Measurements from ENCODE around the gene DNAH9. TPM values are rescaled to one million over a fixed set of nuclear protein-coding genes. Genes with fewer than 3 reads are reported as not detected.

Gene DNAH9
- total RNA-seq, 6 experiments from 2014 or later, result not detected

GRCh38 chr17:11990363-11990983, 392.2 kb downstream of the DNAH9 start:
- no peak overlapping the region for H3K27ac ChIP-seq
- WGBS (ENCODE audit: insufficient coverage, low coverage, low lambda C conversion rate, missing lambda C conversion rate), result 68% methylated on average over 5 of the region's 7 CpGs
- H3K4me1 ChIP-seq, result peaks cover 0 to 21% (median 5%) of the 10 kb centered on the region in 4 donors
- no peaks in the 10 kb centered on the region for H3K27me3 ChIP-seq
- TF ChIP-seq CTCF (IDR thresholded peaks at IDR 0.05), result no peak
- TF ChIP-seq POLR2A (IDR thresholded peaks at IDR 0.05), result no peak
- intact Hi-C loops (cut with DNase I), result no loop called here
- no peak for DNase-seq
- H3K4me3 ChIP-seq, result no peak overlapping the region
- H3K36me3 ChIP-seq, result peaks cover 0 to 15% (median 0%) of the 10 kb centered on the region in 4 donors
- ATAC-seq, result peak in 2 of 4 donors; percentile 30 to 49
- H3K9me3 ChIP-seq, result no peaks in the 10 kb centered on the region

- intact Hi-C loops (cut with DNase I), result no loop called here
- Histone ChIP-seq H3K36me3 (peaks cover 0 to 15% (median 0%) of the 10 kb centered on the region in 4 donors), H3K9me3 (no peaks in the 10 kb centered on the region), H3K27me3 (no peaks in the 10 kb centered on the region), H3K4me3 (no peak overlapping the region), H3K4me1 (peaks cover 0 to 21% (median 3%) of the 10 kb centered on the region in 4 donors), H3K27ac (no peak overlapping the region)
- no peak for TF ChIP-seq CTCF (IDR thresholded peaks at IDR 0.05)
- no peak for TF ChIP-seq POLR2A (IDR thresholded peaks at IDR 0.05)
- DNase-seq (no peak), ATAC-seq (no peak)
- WGBS (ENCODE audit: insufficient coverage, low coverage, low lambda C conversion rate, missing lambda C conversion rate), result 75% methylated on average over 4 of the region's 4 CpGs
These were observed 393.2 kb downstream of the DNAH9 start for GRCh38 chr17:11991461-11991860.

GRCh38 chr17:11996722-11997146, 398.5 kb downstream of the DNAH9 start:
- Histone ChIP-seq H3K36me3 (peaks cover 0 to 3% (median 0%) of the 10 kb centered on the region in 4 donors), H3K4me1 (peaks cover 0 to 5% (median 0%) of the 10 kb centered on the region in 4 donors), H3K4me3 (peak overlapping the region; percentile 84 to 86 (median 85)), H3K9me3 (no peaks in the 10 kb centered on the region), H3K27me3 (no peaks in the 10 kb centered on the region), H3K27ac (peak overlapping the region; percentile 83 to 94 (median 90))
- peak in 1 of 3 donors; percentile 69 for DNase-seq
- peak; percentile 40 to 51 (median 48) for ATAC-seq
- intact Hi-C loops (cut with DNase I), result no loop called here
- WGBS (ENCODE audit: insufficient coverage, low coverage, low lambda C conversion rate, missing lambda C conversion rate), result 0% methylated on average over 8 of the region's 14 CpGs
- TF ChIP-seq CTCF (IDR thresholded peaks at IDR 0.05) (peak in 1 of 4 donors; percentile 34), POLR2A (IDR thresholded peaks at IDR 0.05) (no peak)

- peak; percentile 98 for TF ChIP-seq POLR2A (IDR thresholded peaks at IDR 0.05)
- peak in 3 of 4 donors; percentile 8 to 32 (median 15) for TF ChIP-seq CTCF (IDR thresholded peaks at IDR 0.05)
- H3K27me3 ChIP-seq, result no peaks in the 10 kb centered on the region
- H3K9me3 ChIP-seq, result no peaks in the 10 kb centered on the region
- ATAC-seq, result peak; percentile 97 to 99 (median 98)
- H3K4me3 ChIP-seq, result peak within 1 kb of the TSS; percentile 84 to 86 (median 85)
- intact Hi-C loops (cut with DNase I), result no loop called here
- peaks cover 0 to 2% (median 0%) of the 10 kb centered on the region in 4 donors for H3K36me3 ChIP-seq
- WGBS (ENCODE audit: insufficient coverage, low coverage, low lambda C conversion rate, missing lambda C conversion rate), result 9% methylated on average over 10 of the region's 74 CpGs
- H3K4me1 ChIP-seq, result peaks cover 0 to 5% (median 0%) of the 10 kb centered on the region in 4 donors
- peak; percentile 98 for DNase-seq
- peak within 1 kb of the TSS; percentile 83 to 94 (median 90) for H3K27ac ChIP-seq
These were observed 399.1 kb downstream of the DNAH9 start, which contains the start of gene ZNF18 for GRCh38 chr17:11997147-11997971. ZNF18 (minus strand) TSS chr17:11997475; CDS start chr17:11992829, 4,646 bp downstream.

All from right lobe of liver (tissue), 6 donors.